ENCODE measurements around the gene TBCD. TPM values are rescaled to one million over a fixed set of nuclear protein-coding genes. Genes with fewer than 3 reads are reported as not detected.
A peak's percentile ranks its signal among the peaks of the same experiment; 100 is the strongest.

TBCD gene
- polyA plus RNA-seq, 2 of the 4 experiments (the other 2 are of a cell fraction) = 33.5 to 49.1 TPM

GRCh38 chr17:82876149-82876548, 124.3 kb downstream of the TBCD start:
- CTCF ChIA-PET = interaction anchor here (0.7 to 2.0 kb wide), 3 partner anchors 13 to 95 kb away, joined by 3 to 8 read pairs (median 3); no protein-coding TSS in a partner anchor
- DNase-seq (ENCODE audit: low read depth in 1 of 2, low spot score in 1 of 2) (no peak), FAIRE-seq (no peak), ATAC-seq (no peak)
- POLR2A ChIA-PET = no interaction called here
- Histone ChIP-seq H3K9me3 (no peaks in the 10 kb centered on the region), H3K27ac (no peak overlapping the region), H3K4me3 (no peak overlapping the region), H3K4me2 (no peak overlapping the region), H3K4me1 (no peaks in the 10 kb centered on the region)
- TF ChIP-seq, protein P1, sequence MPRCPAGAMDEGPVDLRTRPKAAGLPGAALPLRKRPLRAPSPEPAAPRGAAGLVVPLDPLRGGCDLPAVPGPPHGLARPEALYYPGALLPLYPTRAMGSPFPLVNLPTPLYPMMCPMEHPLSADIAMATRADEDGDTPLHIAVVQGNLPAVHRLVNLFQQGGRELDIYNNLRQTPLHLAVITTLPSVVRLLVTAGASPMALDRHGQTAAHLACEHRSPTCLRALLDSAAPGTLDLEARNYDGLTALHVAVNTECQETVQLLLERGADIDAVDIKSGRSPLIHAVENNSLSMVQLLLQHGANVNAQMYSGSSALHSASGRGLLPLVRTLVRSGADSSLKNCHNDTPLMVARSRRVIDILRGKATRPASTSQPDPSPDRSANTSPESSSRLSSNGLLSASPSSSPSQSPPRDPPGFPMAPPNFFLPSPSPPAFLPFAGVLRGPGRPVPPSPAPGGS (IDR thresholded peaks at IDR 0.05) = no peak
- TF ChIP-seq NR3C1 (IDR thresholded peaks at IDR 0.05) (no peak), ZSCAN20 (CRISPR knock-in tag; IDR thresholded peaks at IDR 0.05) (no peak), HOXB5 (CRISPR knock-in tag; IDR thresholded peaks at IDR 0.05) (no peak)
- WGBS (ENCODE audit: missing lambda C conversion rate) = 82% methylated on average over 18 of the region's 18 CpGs

GRCh38 chr17:82876602-82877379, 124.9 kb downstream of the TBCD start:
- POLR2A ChIA-PET = no interaction called here
- DNase-seq (ENCODE audit: low read depth in 1 of 2, low spot score in 1 of 2) = no peak
- WGBS (ENCODE audit: missing lambda C conversion rate) = 87% methylated on average over 14 of the region's 14 CpGs
- H3K4me2 ChIP-seq = no peak overlapping the region
- H3K27ac ChIP-seq = no peak overlapping the region
- CTCF ChIA-PET = interaction anchor here (0.7 to 1.0 kb wide), 2 partner anchors 24 to 96 kb away, joined by 3 read pairs; no protein-coding TSS in a partner anchor
- peak; percentile 48 to 66; a peak in 3 of 6 replicates for ATAC-seq
- no peak overlapping the region for H3K4me3 ChIP-seq
- H3K9me3 ChIP-seq = no peaks in the 10 kb centered on the region
- no peak for FAIRE-seq
- H3K4me1 ChIP-seq = no peaks in the 10 kb centered on the region
- TF ChIP-seq, protein P2, sequence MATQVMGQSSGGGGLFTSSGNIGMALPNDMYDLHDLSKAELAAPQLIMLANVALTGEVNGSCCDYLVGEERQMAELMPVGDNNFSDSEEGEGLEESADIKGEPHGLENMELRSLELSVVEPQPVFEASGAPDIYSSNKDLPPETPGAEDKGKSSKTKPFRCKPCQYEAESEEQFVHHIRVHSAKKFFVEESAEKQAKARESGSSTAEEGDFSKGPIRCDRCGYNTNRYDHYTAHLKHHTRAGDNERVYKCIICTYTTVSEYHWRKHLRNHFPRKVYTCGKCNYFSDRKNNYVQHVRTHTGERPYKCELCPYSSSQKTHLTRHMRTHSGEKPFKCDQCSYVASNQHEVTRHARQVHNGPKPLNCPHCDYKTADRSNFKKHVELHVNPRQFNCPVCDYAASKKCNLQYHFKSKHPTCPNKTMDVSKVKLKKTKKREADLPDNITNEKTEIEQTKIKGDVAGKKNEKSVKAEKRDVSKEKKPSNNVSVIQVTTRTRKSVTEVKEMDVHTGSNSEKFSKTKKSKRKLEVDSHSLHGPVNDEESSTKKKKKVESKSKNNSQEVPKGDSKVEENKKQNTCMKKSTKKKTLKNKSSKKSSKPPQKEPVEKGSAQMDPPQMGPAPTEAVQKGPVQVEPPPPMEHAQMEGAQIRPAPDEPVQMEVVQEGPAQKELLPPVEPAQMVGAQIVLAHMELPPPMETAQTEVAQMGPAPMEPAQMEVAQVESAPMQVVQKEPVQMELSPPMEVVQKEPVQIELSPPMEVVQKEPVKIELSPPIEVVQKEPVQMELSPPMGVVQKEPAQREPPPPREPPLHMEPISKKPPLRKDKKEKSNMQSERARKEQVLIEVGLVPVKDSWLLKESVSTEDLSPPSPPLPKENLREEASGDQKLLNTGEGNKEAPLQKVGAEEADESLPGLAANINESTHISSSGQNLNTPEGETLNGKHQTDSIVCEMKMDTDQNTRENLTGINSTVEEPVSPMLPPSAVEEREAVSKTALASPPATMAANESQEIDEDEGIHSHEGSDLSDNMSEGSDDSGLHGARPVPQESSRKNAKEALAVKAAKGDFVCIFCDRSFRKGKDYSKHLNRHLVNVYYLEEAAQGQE (IDR thresholded peaks at IDR 0.05) = no peak
- TF ChIP-seq ATOH8 (CRISPR knock-in tag; IDR thresholded peaks at IDR 0.05; ENCODE audit: low read depth) (no peak), NPAS2 (CRISPR knock-in tag; IDR thresholded peaks at IDR 0.05; ENCODE audit: borderline replicate concordance) (no peak), ESRRA (IDR thresholded peaks at IDR 0.05; ENCODE audit: borderline replicate concordance, low read length) (no peak), KDM5A (IDR thresholded peaks at IDR 0.05) (no peak), HOXA7 (CRISPR knock-in tag; IDR thresholded peaks at IDR 0.05) (no peak)
- TF ChIP-seq, protein P1 (IDR thresholded peaks at IDR 0.05) = no peak

- no peak overlapping the region for H3K4me3 ChIP-seq
- ATAC-seq = no peak
- no peaks in the 10 kb centered on the region for H3K4me1 ChIP-seq
- CTCF ChIA-PET = interaction anchor here (0.6 to 2.0 kb wide), 3 partner anchors 9 to 39 kb away, joined by 3 to 4 read pairs (median 3); no protein-coding TSS in a partner anchor
- no peak overlapping the region for H3K27ac ChIP-seq
- no peaks in the 10 kb centered on the region for H3K9me3 ChIP-seq
- no peak for DNase-seq (ENCODE audit: low read depth in 1 of 2, low spot score in 1 of 2)
- no peak overlapping the region for H3K4me2 ChIP-seq
- FAIRE-seq = no peak
- WGBS (ENCODE audit: missing lambda C conversion rate) = 74% methylated on average over 9 of the region's 9 CpGs
- POLR2A ChIA-PET = no interaction called here
- TF ChIP-seq, protein P3, sequence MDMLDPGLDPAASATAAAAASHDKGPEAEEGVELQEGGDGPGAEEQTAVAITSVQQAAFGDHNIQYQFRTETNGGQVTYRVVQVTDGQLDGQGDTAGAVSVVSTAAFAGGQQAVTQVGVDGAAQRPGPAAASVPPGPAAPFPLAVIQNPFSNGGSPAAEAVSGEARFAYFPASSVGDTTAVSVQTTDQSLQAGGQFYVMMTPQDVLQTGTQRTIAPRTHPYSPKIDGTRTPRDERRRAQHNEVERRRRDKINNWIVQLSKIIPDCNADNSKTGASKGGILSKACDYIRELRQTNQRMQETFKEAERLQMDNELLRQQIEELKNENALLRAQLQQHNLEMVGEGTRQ (IDR thresholded peaks at IDR 0.05) = no peak
- TF ChIP-seq ESRRA (IDR thresholded peaks at IDR 0.05; ENCODE audit: borderline replicate concordance, low read length) (no peak), MYC (IDR thresholded peaks at IDR 0.05; ENCODE audit: borderline replicate concordance, low read length) (no peak), ZFP36 (IDR thresholded peaks at IDR 0.05; ENCODE audit: borderline replicate concordance, partially characterized antibody) (no peak), ATOH8 (CRISPR knock-in tag; IDR thresholded peaks at IDR 0.05; ENCODE audit: low read depth) (no peak), ZC3H11A (IDR thresholded peaks at IDR 0.05) (no peak), HEYL (CRISPR knock-in tag; IDR thresholded peaks at IDR 0.05) (no peak), PHF8 (IDR thresholded peaks at IDR 0.05; ENCODE audit: borderline replicate concordance, low read depth) (no peak), POLR2AphosphoS2 (conservative IDR thresholded peaks at IDR 0.05; ENCODE audit: low read length) (no peak)
- TF ChIP-seq, protein P2 (IDR thresholded peaks at IDR 0.05) = no peak
Measured at GRCh38 chr17:82878527-82878926, 126.7 kb downstream of the TBCD start.
